ENCODE measurements around the gene SLC25A21. TPM values are rescaled to one million over a fixed set of nuclear protein-coding genes. Genes with fewer than 3 reads are reported as not detected.

Gene SLC25A21
- polyA plus RNA-seq, 2 donors = 0.53 to 0.74 TPM

- Histone ChIP-seq H3K4me3 (ENCODE audit: low read depth in 1 of 2, low read length in 2 of 2) (no peak overlapping the region), H3K27ac (ENCODE audit: low read depth in 2 of 2, low read length in 1 of 2) (no peak overlapping the region), H3K9me3 (ENCODE audit: control insufficient read depth in 2 of 2, insufficient read depth in 1 of 2, low read depth in 1 of 2, low read length in 1 of 2) (no peaks in the 10 kb centered on the region), H3K27me3 (ENCODE audit: control insufficient read depth in 1 of 2, insufficient read depth in 2 of 2, low read length in 2 of 2) (no peaks in the 10 kb centered on the region), H3K4me1 (ENCODE audit: control insufficient read depth in 2 of 2, insufficient read depth in 2 of 2, low read length in 1 of 2) (peaks cover 0 to 5% of the 10 kb centered on the region in 2 donors), H3K36me3 (ENCODE audit: control insufficient read depth in 2 of 2, insufficient read depth in 2 of 2, low read length in 1 of 2) (no peaks in the 10 kb centered on the region)
- WGBS, 2 donors = 31 to 38% methylated on average over 4 of the region's 4 CpGs
Measured at GRCh38 chr14:36771028-36771640, 401.3 kb downstream of the SLC25A21 start.

GRCh38 chr14:36768638-36769337 is 403.6 kb downstream of the SLC25A21 start:
- no peak overlapping the region for H3K4me3 ChIP-seq (ENCODE audit: low read depth in 1 of 2, low read length in 2 of 2)
- no peaks in the 10 kb centered on the region for H3K9me3 ChIP-seq (ENCODE audit: control insufficient read depth in 2 of 2, insufficient read depth in 1 of 2, low read depth in 1 of 2, low read length in 1 of 2)
- peaks cover 0 to 11% of the 10 kb centered on the region in 2 donors for H3K4me1 ChIP-seq (ENCODE audit: control insufficient read depth in 2 of 2, insufficient read depth in 2 of 2, low read length in 1 of 2)
- no peaks in the 10 kb centered on the region for H3K27me3 ChIP-seq (ENCODE audit: control insufficient read depth in 1 of 2, insufficient read depth in 2 of 2, low read length in 2 of 2)
- H3K27ac ChIP-seq (ENCODE audit: low read depth in 2 of 2, low read length in 1 of 2) = peak overlapping the region; percentile 85 to 88
- WGBS, 2 donors = 50 to 61% methylated on average over 4 of the region's 4 CpGs
- H3K36me3 ChIP-seq (ENCODE audit: control insufficient read depth in 2 of 2, insufficient read depth in 2 of 2, low read length in 1 of 2) = no peaks in the 10 kb centered on the region

GRCh38 chr14:36767603-36768281 is 404.7 kb downstream of the SLC25A21 start:
- 32 to 39% methylated on average over 7 of the region's 7 CpGs for WGBS, 2 donors
- H3K27me3 ChIP-seq (ENCODE audit: control insufficient read depth in 1 of 2, insufficient read depth in 2 of 2, low read length in 2 of 2) = no peaks in the 10 kb centered on the region
- H3K4me1 ChIP-seq (ENCODE audit: control insufficient read depth in 2 of 2, insufficient read depth in 2 of 2, low read length in 1 of 2) = peaks cover 0 to 11% of the 10 kb centered on the region in 2 donors
- H3K36me3 ChIP-seq (ENCODE audit: control insufficient read depth in 2 of 2, insufficient read depth in 2 of 2, low read length in 1 of 2) = no peaks in the 10 kb centered on the region
- no peak overlapping the region for H3K4me3 ChIP-seq (ENCODE audit: low read depth in 1 of 2, low read length in 2 of 2)
- H3K9me3 ChIP-seq (ENCODE audit: control insufficient read depth in 2 of 2, insufficient read depth in 1 of 2, low read depth in 1 of 2, low read length in 1 of 2) = no peaks in the 10 kb centered on the region
- H3K27ac ChIP-seq (ENCODE audit: low read depth in 2 of 2, low read length in 1 of 2) = peak overlapping the region; percentile 83 to 92

GRCh38 chr14:36766974-36767373 is 405.4 kb downstream of the SLC25A21 start:
- H3K4me3 ChIP-seq (ENCODE audit: low read depth in 1 of 2, low read length in 2 of 2) = no peak overlapping the region
- peaks cover 0 to 11% of the 10 kb centered on the region in 2 donors for H3K4me1 ChIP-seq (ENCODE audit: control insufficient read depth in 2 of 2, insufficient read depth in 2 of 2, low read length in 1 of 2)
- H3K27ac ChIP-seq (ENCODE audit: low read depth in 2 of 2, low read length in 1 of 2) = peak overlapping the region in 1 of 2 donors; percentile 83
- H3K36me3 ChIP-seq (ENCODE audit: control insufficient read depth in 2 of 2, insufficient read depth in 2 of 2, low read length in 1 of 2) = no peaks in the 10 kb centered on the region
- WGBS, 2 donors = 64 to 80% methylated on average over 2 of the region's 2 CpGs
- H3K9me3 ChIP-seq (ENCODE audit: control insufficient read depth in 2 of 2, insufficient read depth in 1 of 2, low read depth in 1 of 2, low read length in 1 of 2) = no peaks in the 10 kb centered on the region
- H3K27me3 ChIP-seq (ENCODE audit: control insufficient read depth in 1 of 2, insufficient read depth in 2 of 2, low read length in 2 of 2) = no peaks in the 10 kb centered on the region

GRCh38 chr14:36757734-36758601 is 414.4 kb downstream of the SLC25A21 start:
- no peaks in the 10 kb centered on the region for H3K27me3 ChIP-seq (ENCODE audit: control insufficient read depth in 1 of 2, insufficient read depth in 2 of 2, low read length in 2 of 2)
- H3K4me1 ChIP-seq (ENCODE audit: control insufficient read depth in 2 of 2, insufficient read depth in 2 of 2, low read length in 1 of 2) = peaks cover 2 to 5% of the 10 kb centered on the region in 2 donors
- 41 to 49% methylated on average over 6 of the region's 6 CpGs for WGBS, 2 donors
- H3K27ac ChIP-seq (ENCODE audit: low read depth in 2 of 2, low read length in 1 of 2) = peak overlapping the region; percentile 84 to 93
- H3K4me3 ChIP-seq (ENCODE audit: low read depth in 1 of 2, low read length in 2 of 2) = no peak overlapping the region
- H3K9me3 ChIP-seq (ENCODE audit: control insufficient read depth in 2 of 2, insufficient read depth in 1 of 2, low read depth in 1 of 2, low read length in 1 of 2) = no peaks in the 10 kb centered on the region
- no peaks in the 10 kb centered on the region for H3K36me3 ChIP-seq (ENCODE audit: control insufficient read depth in 2 of 2, insufficient read depth in 2 of 2, low read length in 1 of 2)

GRCh38 chr14:36756226-36756625 is 416.2 kb downstream of the SLC25A21 start:
- H3K27me3 ChIP-seq (ENCODE audit: control insufficient read depth in 1 of 2, insufficient read depth in 2 of 2, low read length in 2 of 2) = no peaks in the 10 kb centered on the region
- peak overlapping the region; percentile 48 to 52 for H3K27ac ChIP-seq (ENCODE audit: low read depth in 2 of 2, low read length in 1 of 2)
- H3K4me1 ChIP-seq (ENCODE audit: control insufficient read depth in 2 of 2, insufficient read depth in 2 of 2, low read length in 1 of 2) = peaks cover 2 to 5% of the 10 kb centered on the region in 2 donors
- no peaks in the 10 kb centered on the region for H3K36me3 ChIP-seq (ENCODE audit: control insufficient read depth in 2 of 2, insufficient read depth in 2 of 2, low read length in 1 of 2)
- WGBS, 2 donors = 67 to 77% methylated on average over 12 of the region's 12 CpGs
- no peaks in the 10 kb centered on the region for H3K9me3 ChIP-seq (ENCODE audit: control insufficient read depth in 2 of 2, insufficient read depth in 1 of 2, low read depth in 1 of 2, low read length in 1 of 2)
- H3K4me3 ChIP-seq (ENCODE audit: low read depth in 1 of 2, low read length in 2 of 2) = no peak overlapping the region

GRCh38 chr14:36755756-36756155 is 416.6 kb downstream of the SLC25A21 start:
- Histone ChIP-seq H3K9me3 (ENCODE audit: control insufficient read depth in 2 of 2, insufficient read depth in 1 of 2, low read depth in 1 of 2, low read length in 1 of 2) (no peaks in the 10 kb centered on the region), H3K36me3 (ENCODE audit: control insufficient read depth in 2 of 2, insufficient read depth in 2 of 2, low read length in 1 of 2) (no peaks in the 10 kb centered on the region), H3K27ac (ENCODE audit: low read depth in 2 of 2, low read length in 1 of 2) (peak overlapping the region; percentile 48 to 52), H3K27me3 (ENCODE audit: control insufficient read depth in 1 of 2, insufficient read depth in 2 of 2, low read length in 2 of 2) (no peaks in the 10 kb centered on the region), H3K4me1 (ENCODE audit: control insufficient read depth in 2 of 2, insufficient read depth in 2 of 2, low read length in 1 of 2) (peaks cover 2 to 5% of the 10 kb centered on the region in 2 donors), H3K4me3 (ENCODE audit: low read depth in 1 of 2, low read length in 2 of 2) (no peak overlapping the region)

- Histone ChIP-seq H3K4me3 (ENCODE audit: low read depth in 1 of 2, low read length in 2 of 2) (no peak overlapping the region), H3K27me3 (ENCODE audit: control insufficient read depth in 1 of 2, insufficient read depth in 2 of 2, low read length in 2 of 2) (no peaks in the 10 kb centered on the region), H3K27ac (ENCODE audit: low read depth in 2 of 2, low read length in 1 of 2) (peak overlapping the region; percentile 64 to 68), H3K36me3 (ENCODE audit: control insufficient read depth in 2 of 2, insufficient read depth in 2 of 2, low read length in 1 of 2) (no peaks in the 10 kb centered on the region), H3K9me3 (ENCODE audit: control insufficient read depth in 2 of 2, insufficient read depth in 1 of 2, low read depth in 1 of 2, low read length in 1 of 2) (no peaks in the 10 kb centered on the region), H3K4me1 (ENCODE audit: control insufficient read depth in 2 of 2, insufficient read depth in 2 of 2, low read length in 1 of 2) (peaks cover 0 to 9% of the 10 kb centered on the region in 2 donors)
- WGBS, 2 donors = 74 to 86% methylated on average over 3 of the region's 3 CpGs
Measured at GRCh38 chr14:36751920-36752319, 420.5 kb downstream of the SLC25A21 start.

- Histone ChIP-seq H3K4me1 (ENCODE audit: control insufficient read depth in 2 of 2, insufficient read depth in 2 of 2, low read length in 1 of 2) (peaks cover 0 to 6% of the 10 kb centered on the region in 2 donors), H3K36me3 (ENCODE audit: control insufficient read depth in 2 of 2, insufficient read depth in 2 of 2, low read length in 1 of 2) (no peaks in the 10 kb centered on the region), H3K27me3 (ENCODE audit: control insufficient read depth in 1 of 2, insufficient read depth in 2 of 2, low read length in 2 of 2) (no peaks in the 10 kb centered on the region), H3K4me3 (ENCODE audit: low read depth in 1 of 2, low read length in 2 of 2) (no peak overlapping the region), H3K27ac (ENCODE audit: low read depth in 2 of 2, low read length in 1 of 2) (peak overlapping the region; percentile 87 to 95), H3K9me3 (ENCODE audit: control insufficient read depth in 2 of 2, insufficient read depth in 1 of 2, low read depth in 1 of 2, low read length in 1 of 2) (no peaks in the 10 kb centered on the region)
Measured at GRCh38 chr14:36751106-36751505, 421.3 kb downstream of the SLC25A21 start.

Measured in esophagus (tissue), 2 donors.